Colonic mucosa (tissue), 4 donors: Measurements from ENCODE around the gene P3H4. TPM values are rescaled to one million over a fixed set of nuclear protein-coding genes. Genes with fewer than 3 reads are reported as not detected.
A peak's percentile ranks its signal among the peaks of the same experiment; 100 is the strongest.

Experiments
- DNase-seq: peaks from one replicate; pipeline ENCODE4 v3.0.0-alpha.2; 2020
- H3K27ac ChIP-seq: fragments of 200-600 bp; one replicate; pipeline ENCODE4 v1.8.0; 2021
- H3K27me3 ChIP-seq: fragments of 200-600 bp; one replicate; pipeline ENCODE4 v1.8.0; 2021
- H3K36me3 ChIP-seq: fragments of 200-600 bp; one replicate; pipeline ENCODE4 v1.8.0; 2021
- H3K4me1 ChIP-seq: fragments of 200-600 bp; one replicate; pipeline ENCODE4 v1.8.0; 2021; ENCODE audit warnings: mild to moderate bottlenecking
- H3K4me3 ChIP-seq: fragments of 200-600 bp; one replicate; pipeline ENCODE4 v1.8.0; 2021
- H3K9ac ChIP-seq, 2 donors: one replicate each; pipeline ENCODE4 v1.7.0; 2013; ENCODE audit warnings: control low read depth in 2 of 2, low read depth in 2 of 2, low read length in 2 of 2
- H3K9me3 ChIP-seq: fragments of 200-600 bp; one replicate; pipeline ENCODE4 v1.8.0; 2021
- CTCF ChIP-seq: fragments of 200-600 bp; IDR thresholded peaks from one replicate; pipeline ENCODE4 v1.8.0; 2022; ENCODE audit warnings: antibody characterized with exemption, mild to moderate bottlenecking
- intact Hi-C: fragments of 100-400 bp; cut with DNase I; formaldehyde crosslinking; loops from one replicate; pipeline ENCODE4 v1.14.1; 2022
- total RNA-seq, 2 donors: library from RNA; stranded (reverse); fragmentation: NEBNext Ultra II Directional in 1 of 2; extraction: Animal tissue kit (Norgen Biotek cat#: 25700) in 1 of 2; gene quantifications; one replicate each; pipeline ENCODE4 v1.2.1, GENCODE V29; 2021
- donor health status: healthy.
- donor health status: DM: no; HTN: no; CAD: no.
- donor health status: DM: no; HTN: no; CAD: no.

Gene P3H4
- total RNA-seq, 2 donors from 2014 or later: 8.5 to 16.7 TPM

- H3K36me3 ChIP-seq: peaks cover 10% of the 10 kb centered on the region
- H3K4me1 ChIP-seq: peaks cover 66% of the 10 kb centered on the region
- H3K9me3 ChIP-seq: no peaks in the 10 kb centered on the region
- H3K27me3 ChIP-seq: no peaks in the 10 kb centered on the region
- H3K27ac ChIP-seq: peak overlapping the region; percentile 95
- intact Hi-C loops: no loop called here
- H3K9ac ChIP-seq: peak overlapping the region; percentile 44 to 76
- TF ChIP-seq CTCF: no peak
- peak; percentile 80 for DNase-seq
- H3K4me3 ChIP-seq: no peak overlapping the region
Measured at GRCh38 chr17:41775394-41776226, 36.1 kb downstream of the P3H4 start.

- peak; percentile 41 for DNase-seq
Measured at GRCh38 chr17:41773731-41774193, 38.0 kb downstream of the P3H4 start.

GRCh38 chr17:41773190-41773588 is 38.6 kb downstream of the P3H4 start:
- H3K4me1 ChIP-seq: peaks cover 65% of the 10 kb centered on the region
- H3K36me3 ChIP-seq: peaks cover 12% of the 10 kb centered on the region
- TF ChIP-seq CTCF: no peak
- peak overlapping the region; percentile 51 to 92 for H3K9ac ChIP-seq
- intact Hi-C loops: no loop called here
- H3K27ac ChIP-seq: peak overlapping the region; percentile 95
- no peaks in the 10 kb centered on the region for H3K27me3 ChIP-seq
- DNase-seq: peak; percentile 94
- no peaks in the 10 kb centered on the region for H3K9me3 ChIP-seq
- H3K4me3 ChIP-seq: no peak overlapping the region

More at GRCh38 chr17:41773731-41774193, 38.0 kb downstream of the P3H4 start:
- Histone ChIP-seq H3K27ac (peak overlapping the region; percentile 95), H3K4me3 (no peak overlapping the region), H3K4me1 (peaks cover 66% of the 10 kb centered on the region), H3K9me3 (no peaks in the 10 kb centered on the region), H3K36me3 (peaks cover 12% of the 10 kb centered on the region), H3K9ac (peak overlapping the region; percentile 15 to 92), H3K27me3 (no peaks in the 10 kb centered on the region)
- TF ChIP-seq CTCF: no peak
- intact Hi-C loops: no loop called here

- Histone ChIP-seq H3K9me3 (no peaks in the 10 kb centered on the region), H3K4me1 (peaks cover 60% of the 10 kb centered on the region), H3K36me3 (peaks cover 17% of the 10 kb centered on the region), H3K27me3 (no peaks in the 10 kb centered on the region), H3K9ac (peak overlapping the region; percentile 51 to 92), H3K4me3 (no peak overlapping the region), H3K27ac (peak overlapping the region; percentile 95)
- no peak for TF ChIP-seq CTCF
- intact Hi-C loops: no loop called here
- DNase-seq: peak; percentile 79
Measured at GRCh38 chr17:41772586-41773189, 39.1 kb downstream of the P3H4 start.

GRCh38 chr17:41772218-41772585 is 39.5 kb downstream of the P3H4 start:
- H3K4me1 ChIP-seq: peaks cover 55% of the 10 kb centered on the region
- intact Hi-C loops: no loop called here
- TF ChIP-seq CTCF: no peak
- no peak overlapping the region for H3K4me3 ChIP-seq
- H3K27me3 ChIP-seq: no peaks in the 10 kb centered on the region
- peaks cover 19% of the 10 kb centered on the region for H3K36me3 ChIP-seq
- peak; percentile 94 for DNase-seq
- H3K27ac ChIP-seq: peak overlapping the region; percentile 95
- no peaks in the 10 kb centered on the region for H3K9me3 ChIP-seq
- peak overlapping the region; percentile 67 to 92 for H3K9ac ChIP-seq
